HEK293 (cell line): ENCODE results near the gene HES7.
A peak's percentile ranks its signal among the peaks of the same experiment; 100 is the strongest.

ENCODE experiments used
- CTCF ChIA-PET: fragments of 350-600 bp; formaldehyde crosslinking; extraction: SDS; loops from one replicate; lab custom pipeline; 2021; ENCODE audit warnings: antibody characterized with exemption; lab: Yijun Ruan, JAX
- POLR2A ChIA-PET: fragments of 300-600 bp; formaldehyde crosslinking; extraction: SDS; loops from one replicate; lab custom pipeline; 2020; ENCODE audit warnings: antibody characterized with exemption, inconsistent platforms; lab: Yijun Ruan, JAX
- H3K27ac ChIP-seq: fragments of 200-500 bp; sonication (Bioruptor generic); 2 replicates; pipeline ENCODE4 v1.5.1; 2014; ENCODE audit warnings: low read depth, low read length, control low read depth, inconsistent platforms; ENCODE audit errors: extremely low read depth
- H3K36me3 ChIP-seq, 2 experiments: fragments of 200-500 bp in 1 of 2; sonication (Bioruptor generic) in 1 of 2; 1 replicate in 1 of 2; 2 replicates in 1 of 2; pipeline ENCODE4 v1.5.1; 2014 to 2017; ENCODE audit warnings: inconsistent platforms in 2 of 2, low read length in 2 of 2; ENCODE audit not compliant: control insufficient read depth in 2 of 2, insufficient read depth in 1 of 2
- H3K4me1 ChIP-seq: fragments of 200-500 bp; sonication (Bioruptor generic); 2 replicates; pipeline ENCODE4 v1.5.1; 2014; ENCODE audit warnings: mild to moderate bottlenecking, low read length, inconsistent platforms; ENCODE audit not compliant: control insufficient read depth, insufficient read depth
- H3K4me3 ChIP-seq: 2 replicates; pipeline ENCODE4 v1.5.1; 2011; ENCODE audit warnings: low read depth, mild to moderate bottlenecking, control low read depth, low read length, moderate library complexity
- H3K9me3 ChIP-seq: fragments of 200-500 bp; sonication (Bioruptor generic); 2 replicates; pipeline ENCODE4 v1.5.1; 2014; ENCODE audit warnings: low read depth, low read length, inconsistent platforms; ENCODE audit not compliant: control insufficient read depth, insufficient read depth
- FEZF1 ChIP-seq: fragments of 450-650 bp; formaldehyde crosslinking; IDR thresholded peaks from 2 replicates; pipeline ENCODE4 v1.5.1; 2016; ENCODE audit warnings: missing biosample characterization, missing genetic modification characterization
- HOXA7 ChIP-seq: sonication (generic); formaldehyde crosslinking; IDR thresholded peaks from 2 replicates; pipeline ENCODE4 v1.8.1; 2022; ENCODE audit warnings: missing genetic modification reagents, borderline replicate concordance
- REPIN1 ChIP-seq: fragments of 450-650 bp; formaldehyde crosslinking; IDR thresholded peaks from 2 replicates; pipeline ENCODE4 v1.5.1; 2017; ENCODE audit warnings: missing biosample characterization, missing genetic modification characterization, low read depth
- ZBTB21 ChIP-seq: fragments of 450-650 bp; formaldehyde crosslinking; IDR thresholded peaks from 2 replicates; pipeline ENCODE4 v1.5.1; 2017; ENCODE audit warnings: missing biosample characterization, missing genetic modification characterization
- ZBTB48 ChIP-seq: fragments of 450-650 bp; formaldehyde crosslinking; IDR thresholded peaks from 2 replicates; pipeline ENCODE4 v1.5.1; 2016; ENCODE audit warnings: missing biosample characterization, missing genetic modification characterization
- ZFP3 ChIP-seq: fragments of 450-650 bp; formaldehyde crosslinking; IDR thresholded peaks from 2 replicates; pipeline ENCODE4 v1.5.1; 2016; ENCODE audit warnings: low read depth, missing biosample characterization, missing genetic modification characterization
- ZFP41 ChIP-seq: fragments of 450-650 bp; formaldehyde crosslinking; IDR thresholded peaks from 2 replicates; pipeline ENCODE4 v1.5.1; 2016; ENCODE audit warnings: missing biosample characterization, missing genetic modification characterization, borderline replicate concordance
- ZNF10 ChIP-seq: fragments of 450-650 bp; formaldehyde crosslinking; IDR thresholded peaks from 2 replicates; pipeline ENCODE4 v1.5.1; 2017; ENCODE audit warnings: missing biosample characterization, missing genetic modification characterization
- ZNF16 ChIP-seq: fragments of 450-650 bp; formaldehyde crosslinking; IDR thresholded peaks from 2 replicates; pipeline ENCODE4 v1.5.1; 2016; ENCODE audit warnings: low read depth, missing biosample characterization, missing genetic modification characterization
- ZNF223 ChIP-seq: fragments of 450-650 bp; formaldehyde crosslinking; IDR thresholded peaks from 2 replicates; pipeline ENCODE4 v1.5.1; 2016; ENCODE audit warnings: missing biosample characterization, missing genetic modification characterization
- ZNF292 ChIP-seq: fragments of 450-650 bp; formaldehyde crosslinking; IDR thresholded peaks from 2 replicates; pipeline ENCODE4 v1.5.1; 2016; ENCODE audit warnings: low read depth, missing biosample characterization, missing genetic modification characterization, borderline replicate concordance
- ZNF48 ChIP-seq: fragments of 450-650 bp; formaldehyde crosslinking; IDR thresholded peaks from 2 replicates; pipeline ENCODE4 v1.5.1; 2016; ENCODE audit warnings: missing biosample characterization, missing genetic modification characterization
- ZNF544 ChIP-seq: fragments of 450-650 bp; formaldehyde crosslinking; IDR thresholded peaks from 2 replicates; pipeline ENCODE4 v1.5.0; 2017; ENCODE audit warnings: missing biosample characterization, missing genetic modification characterization
- ZNF555 ChIP-seq: fragments of 450-650 bp; formaldehyde crosslinking; conservative IDR thresholded peaks from 2 replicates; pipeline ENCODE4 v1.5.1; 2017; ENCODE audit warnings: missing biosample characterization, mild to moderate bottlenecking, missing genetic modification characterization, inconsistent platforms
- ZNF560 ChIP-seq: fragments of 450-650 bp; formaldehyde crosslinking; IDR thresholded peaks from 2 replicates; pipeline ENCODE4 v1.5.1; 2017; ENCODE audit warnings: missing biosample characterization, missing genetic modification characterization, borderline replicate concordance
- ZNF610 ChIP-seq: fragments of 450-650 bp; formaldehyde crosslinking; IDR thresholded peaks from 2 replicates; pipeline ENCODE4 v1.5.1; 2016; ENCODE audit warnings: missing biosample characterization, missing genetic modification characterization, borderline replicate concordance
- ZNF623 ChIP-seq: fragments of 450-650 bp; formaldehyde crosslinking; IDR thresholded peaks from 2 replicates; pipeline ENCODE4 v1.5.1; 2016; ENCODE audit warnings: missing biosample characterization, missing genetic modification characterization
- ZNF664 ChIP-seq: fragments of 450-650 bp; formaldehyde crosslinking; IDR thresholded peaks from 2 replicates; pipeline ENCODE4 v1.5.1; 2016; ENCODE audit warnings: missing biosample characterization, missing genetic modification characterization
- ZNF76 ChIP-seq: fragments of 450-650 bp; formaldehyde crosslinking; IDR thresholded peaks from 2 replicates; pipeline ENCODE4; 2016; ENCODE audit warnings: low read depth, missing biosample characterization, missing genetic modification characterization, borderline replicate concordance
- ZNF843 ChIP-seq: fragments of 450-650 bp; formaldehyde crosslinking; IDR thresholded peaks from 2 replicates; pipeline ENCODE4 v1.5.1; 2016; ENCODE audit warnings: missing biosample characterization, missing genetic modification characterization
- ZSCAN16 ChIP-seq: fragments of 450-650 bp; formaldehyde crosslinking; IDR thresholded peaks from 2 replicates; pipeline ENCODE4 v1.5.1; 2016; ENCODE audit warnings: missing biosample characterization, missing genetic modification characterization
- ZSCAN23 ChIP-seq: fragments of 450-650 bp; formaldehyde crosslinking; IDR thresholded peaks from 2 replicates; pipeline ENCODE4 v1.5.1; 2016; ENCODE audit warnings: missing biosample characterization, missing genetic modification characterization
- ZSCAN30 ChIP-seq: fragments of 450-650 bp; IDR thresholded peaks from 2 replicates; pipeline ENCODE4 v1.5.1; 2018; ENCODE audit warnings: missing biosample characterization, mild to moderate bottlenecking, missing genetic modification characterization, moderate library complexity
- TF ChIP-seq, protein P1 (sequence below): fragments of 450-650 bp; formaldehyde crosslinking; IDR thresholded peaks from 2 replicates; pipeline ENCODE4 v1.5.1; 2016; ENCODE audit warnings: missing biosample characterization, missing genetic modification characterization
- TF ChIP-seq, protein P2 (sequence below): fragments of 450-650 bp; formaldehyde crosslinking; IDR thresholded peaks from 2 replicates; pipeline ENCODE4 v1.5.1; 2016; ENCODE audit warnings: missing biosample characterization, missing genetic modification characterization, low read depth
- TF ChIP-seq, protein P3 (sequence below): fragments of 450-650 bp; formaldehyde crosslinking; IDR thresholded peaks from 2 replicates; pipeline ENCODE4 v1.5.1; 2016; ENCODE audit warnings: missing biosample characterization, missing genetic modification characterization

The HES7 gene

DNA sequence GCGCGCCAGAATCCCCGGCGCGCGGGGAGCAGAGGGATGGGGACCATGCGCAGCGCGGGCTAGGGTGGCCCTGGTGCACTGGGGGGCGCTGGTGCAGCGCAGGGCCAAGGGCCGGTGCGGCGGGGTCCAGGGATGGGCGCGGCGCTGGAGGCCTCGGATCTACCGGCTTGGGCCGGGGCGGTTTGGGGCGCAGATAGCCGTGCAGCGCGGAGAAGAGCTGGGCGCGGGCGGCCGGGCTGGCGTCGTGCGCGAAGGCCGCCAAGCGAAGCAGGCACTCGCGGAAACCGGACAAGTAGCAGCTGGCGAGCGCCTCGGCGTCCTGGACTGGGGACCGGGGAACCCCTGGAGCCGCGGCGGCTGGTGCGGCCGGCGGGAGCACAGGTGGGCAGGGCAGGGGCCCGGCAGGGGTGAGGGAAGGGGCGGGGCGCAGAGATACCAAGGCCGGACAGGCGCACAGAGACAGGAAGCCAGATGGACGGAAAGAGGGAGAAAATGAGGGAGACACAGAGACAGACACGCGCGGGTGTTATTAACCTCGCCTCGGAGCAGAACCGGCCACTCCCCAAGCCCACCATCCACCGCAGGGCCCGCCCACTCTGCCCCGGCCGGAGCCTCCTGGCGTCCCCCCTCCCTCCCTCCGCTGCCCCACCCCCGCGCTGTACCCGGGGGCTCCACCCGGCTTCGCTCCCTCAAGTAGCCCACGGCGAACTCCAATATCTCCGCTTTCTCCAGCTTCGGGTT is 2.1 kb downstream of the HES7 start (continued):
- TF ChIP-seq, protein P1, sequence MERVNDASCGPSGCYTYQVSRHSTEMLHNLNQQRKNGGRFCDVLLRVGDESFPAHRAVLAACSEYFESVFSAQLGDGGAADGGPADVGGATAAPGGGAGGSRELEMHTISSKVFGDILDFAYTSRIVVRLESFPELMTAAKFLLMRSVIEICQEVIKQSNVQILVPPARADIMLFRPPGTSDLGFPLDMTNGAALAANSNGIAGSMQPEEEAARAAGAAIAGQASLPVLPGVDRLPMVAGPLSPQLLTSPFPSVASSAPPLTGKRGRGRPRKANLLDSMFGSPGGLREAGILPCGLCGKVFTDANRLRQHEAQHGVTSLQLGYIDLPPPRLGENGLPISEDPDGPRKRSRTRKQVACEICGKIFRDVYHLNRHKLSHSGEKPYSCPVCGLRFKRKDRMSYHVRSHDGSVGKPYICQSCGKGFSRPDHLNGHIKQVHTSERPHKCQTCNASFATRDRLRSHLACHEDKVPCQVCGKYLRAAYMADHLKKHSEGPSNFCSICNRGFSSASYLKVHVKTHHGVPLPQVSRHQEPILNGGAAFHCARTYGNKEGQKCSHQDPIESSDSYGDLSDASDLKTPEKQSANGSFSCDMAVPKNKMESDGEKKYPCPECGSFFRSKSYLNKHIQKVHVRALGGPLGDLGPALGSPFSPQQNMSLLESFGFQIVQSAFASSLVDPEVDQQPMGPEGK (tag by site-specific recombination), result no peak
- TF ChIP-seq ZNF48 (tag by site-specific recombination) (no peak), ZFP3 (tag by site-specific recombination) (no peak), FEZF1 (no peak), ZFP41 (no peak), ZNF292 (tag by site-specific recombination) (no peak), ZBTB48 (peak; percentile 93), ZNF16 (tag by site-specific recombination) (no peak), HOXA7 (CRISPR knock-in tag) (no peak), ZNF560 (no peak)
- TF ChIP-seq, protein P2, sequence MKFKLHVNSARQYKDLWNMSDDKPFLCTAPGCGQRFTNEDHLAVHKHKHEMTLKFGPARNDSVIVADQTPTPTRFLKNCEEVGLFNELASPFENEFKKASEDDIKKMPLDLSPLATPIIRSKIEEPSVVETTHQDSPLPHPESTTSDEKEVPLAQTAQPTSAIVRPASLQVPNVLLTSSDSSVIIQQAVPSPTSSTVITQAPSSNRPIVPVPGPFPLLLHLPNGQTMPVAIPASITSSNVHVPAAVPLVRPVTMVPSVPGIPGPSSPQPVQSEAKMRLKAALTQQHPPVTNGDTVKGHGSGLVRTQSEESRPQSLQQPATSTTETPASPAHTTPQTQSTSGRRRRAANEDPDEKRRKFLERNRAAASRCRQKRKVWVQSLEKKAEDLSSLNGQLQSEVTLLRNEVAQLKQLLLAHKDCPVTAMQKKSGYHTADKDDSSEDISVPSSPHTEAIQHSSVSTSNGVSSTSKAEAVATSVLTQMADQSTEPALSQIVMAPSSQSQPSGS, result no peak

DNA sequence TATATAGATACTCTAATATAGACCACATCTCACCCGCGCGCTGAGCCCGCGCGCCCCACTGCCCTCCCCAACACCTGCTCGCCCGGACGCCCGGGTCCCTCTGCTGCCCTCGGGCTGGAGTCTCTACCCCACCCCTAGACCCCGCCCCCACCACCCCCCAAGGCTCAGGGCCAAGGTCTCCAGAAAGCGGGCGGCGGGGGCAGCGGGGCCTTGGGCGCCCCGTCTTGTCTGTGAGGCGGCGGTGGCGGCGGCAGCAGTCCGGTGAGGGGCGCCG is 2.6 kb downstream of the HES7 start:
- ChIA-PET CTCF (interaction anchor here (0.6 to 4.1 kb wide), 5 partner anchors 17 to 665 kb away, joined by 3 to 33 read pairs (median 3); no protein-coding TSS in a partner anchor), POLR2A (interaction anchor here (1.0 to 1.2 kb wide), 2 partner anchors 89 to 101 kb away, joined by 5 read pairs; partner anchors contain the start of gene AURKB)
- Histone ChIP-seq H3K4me3 (peak overlapping the region; percentile 70), H3K4me1 (peaks cover 11% of the 10 kb centered on the region)
- no peak for TF ChIP-seq ZSCAN30 (tag by site-specific recombination)
- no peak for TF ChIP-seq REPIN1 (tag by site-specific recombination)
- no peak for TF ChIP-seq ZNF48 (tag by site-specific recombination)
- TF ChIP-seq ZSCAN23 (tag by site-specific recombination), result no peak
- no peak for TF ChIP-seq ZNF610 (tag by site-specific recombination)
- TF ChIP-seq ZSCAN16 (tag by site-specific recombination), result no peak
- no peak for TF ChIP-seq ZNF223 (tag by site-specific recombination)
- no peak for TF ChIP-seq ZNF623
- TF ChIP-seq ZNF544 (tag by site-specific recombination), result no peak
- no peak for TF ChIP-seq ZNF76 (tag by site-specific recombination)
- no peak for TF ChIP-seq ZNF843 (tag by site-specific recombination)
- no peak for TF ChIP-seq ZBTB21 (tag by site-specific recombination)
- no peak for TF ChIP-seq ZNF10 (tag by site-specific recombination)
- no peak for TF ChIP-seq ZNF292 (tag by site-specific recombination)
- no peak for TF ChIP-seq ZNF555 (tag by site-specific recombination)
- TF ChIP-seq ZNF664 (tag by site-specific recombination), result no peak
- TF ChIP-seq, protein P3, sequence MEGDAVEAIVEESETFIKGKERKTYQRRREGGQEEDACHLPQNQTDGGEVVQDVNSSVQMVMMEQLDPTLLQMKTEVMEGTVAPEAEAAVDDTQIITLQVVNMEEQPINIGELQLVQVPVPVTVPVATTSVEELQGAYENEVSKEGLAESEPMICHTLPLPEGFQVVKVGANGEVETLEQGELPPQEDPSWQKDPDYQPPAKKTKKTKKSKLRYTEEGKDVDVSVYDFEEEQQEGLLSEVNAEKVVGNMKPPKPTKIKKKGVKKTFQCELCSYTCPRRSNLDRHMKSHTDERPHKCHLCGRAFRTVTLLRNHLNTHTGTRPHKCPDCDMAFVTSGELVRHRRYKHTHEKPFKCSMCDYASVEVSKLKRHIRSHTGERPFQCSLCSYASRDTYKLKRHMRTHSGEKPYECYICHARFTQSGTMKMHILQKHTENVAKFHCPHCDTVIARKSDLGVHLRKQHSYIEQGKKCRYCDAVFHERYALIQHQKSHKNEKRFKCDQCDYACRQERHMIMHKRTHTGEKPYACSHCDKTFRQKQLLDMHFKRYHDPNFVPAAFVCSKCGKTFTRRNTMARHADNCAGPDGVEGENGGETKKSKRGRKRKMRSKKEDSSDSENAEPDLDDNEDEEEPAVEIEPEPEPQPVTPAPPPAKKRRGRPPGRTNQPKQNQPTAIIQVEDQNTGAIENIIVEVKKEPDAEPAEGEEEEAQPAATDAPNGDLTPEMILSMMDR (tag by site-specific recombination), result no peak
- TF ChIP-seq, all 188 proteins: peak for 0
- Histone ChIP-seq H3K9me3 (no peaks in the 10 kb centered on the region), H3K27ac (peak overlapping the region; percentile 32; the same call in 1 of the 2 replicates), H3K36me3 (no peaks in the 10 kb centered on the region)
